DMS114 treated with DMSO at 0.1 percent for 48 hours (cell line): Measurements from ENCODE around the gene PCDHGA8.
"Not testable (repeated sequence)": the region's sequence is repeated elsewhere in the genome, so short reads cannot be mapped to it uniquely, and the experiment has no call there.

Source experiments
- DNase-seq: peaks from one replicate; lab custom pipeline; 2025; ENCODE audit not compliant: unreplicated experiment; lab: John Stamatoyannopoulos, UW

The PCDHGA8 gene

GRCh38 chr5:141399555-141400258 is 7.3 kb downstream of the PCDHGA8 start:
- DNase-seq: no peak

- DNase-seq: no peak
Observed at GRCh38 chr5:141402553-141403243, 10.3 kb downstream of the PCDHGA8 start, which contains the start of gene PCDHGA9. Gene PCDHGA9 (plus strand): TSS chr5:141402778. CDS start chr5:141402953, 175 bp downstream.

DNA sequence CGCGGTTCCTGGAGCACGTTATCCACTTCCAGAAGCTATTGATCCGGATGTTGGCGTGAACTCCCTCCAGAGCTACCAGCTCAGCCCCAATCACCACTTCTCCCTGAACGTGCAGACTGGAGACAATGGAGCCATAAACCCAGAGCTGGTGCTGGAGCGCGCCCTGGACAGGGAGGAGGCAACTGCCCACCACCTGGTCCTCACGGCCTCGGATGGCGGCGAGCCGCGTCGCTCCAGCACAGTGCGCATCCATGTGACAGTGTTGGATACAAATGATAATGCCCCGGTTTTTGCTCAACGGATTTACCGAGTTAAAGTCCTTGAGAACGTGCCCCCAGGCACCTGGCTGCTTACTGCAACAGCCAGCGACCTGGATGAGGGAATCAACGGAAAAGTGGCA is 11.0 kb downstream of the PCDHGA8 start:
- DNase-seq: no peak

DNA sequence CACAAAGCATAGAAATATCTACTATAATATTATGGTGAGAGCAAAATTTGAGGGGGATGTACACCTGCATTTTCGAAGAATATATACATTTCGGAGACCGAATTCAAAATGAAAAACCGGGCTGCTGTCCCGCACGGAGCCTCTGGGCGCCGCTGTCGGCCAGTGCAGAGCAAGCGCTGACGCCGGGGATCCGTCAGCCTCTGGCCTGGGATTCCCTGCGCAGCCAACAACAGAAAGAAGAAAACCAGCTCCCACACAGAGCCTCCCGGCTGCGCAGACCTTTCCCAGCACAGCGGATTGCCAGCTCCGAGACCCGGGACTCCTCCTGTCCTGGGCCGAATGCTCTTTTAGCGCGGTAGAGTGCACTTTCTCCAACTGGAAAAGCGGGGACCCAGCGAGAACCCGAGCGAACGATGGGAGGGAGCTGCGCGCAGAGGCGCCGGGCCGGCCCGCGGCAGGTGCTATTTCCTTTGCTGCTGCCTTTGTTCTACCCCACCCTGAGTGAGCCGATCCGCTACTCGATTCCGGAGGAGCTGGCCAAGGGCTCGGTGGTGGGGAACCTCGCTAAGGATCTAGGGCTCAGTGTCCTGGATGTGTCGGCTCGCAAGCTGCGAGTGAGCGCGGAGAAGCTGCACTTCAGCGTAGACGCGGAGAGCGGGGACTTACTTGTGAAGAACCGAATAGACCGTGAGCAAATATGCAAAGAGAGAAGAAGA is 15.5 kb downstream of the PCDHGA8 start, which contains the start of gene PCDHGB6:
PCDHGB6 (plus strand) TSS at position 232 of the 716 bp plus-strand sequence; CDS start at position 414, 182 bp downstream.
- not testable (repeated sequence) for DNase-seq

GRCh38 chr5:141409598-141410306 is 17.3 kb downstream of the PCDHGA8 start:
- no peak for DNase-seq

DNA sequence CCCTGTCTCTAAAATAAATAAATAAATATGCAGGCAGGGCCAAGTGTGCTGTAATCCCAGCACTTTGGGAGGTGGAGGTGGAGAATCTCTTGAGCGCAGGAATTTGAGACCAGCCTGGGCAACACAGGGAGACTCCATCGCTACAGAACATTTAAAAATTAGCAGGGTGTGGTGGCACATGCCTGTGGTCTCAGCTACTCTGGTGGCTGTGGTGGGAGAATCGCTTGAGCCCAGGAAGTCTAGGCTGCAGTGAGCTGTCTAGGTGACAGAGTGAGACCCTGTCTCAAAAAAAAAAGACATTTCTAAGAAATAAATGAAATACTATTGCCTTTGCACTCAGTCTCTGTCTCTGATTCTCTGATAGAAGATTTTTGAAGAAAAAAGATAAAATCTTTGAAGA is 19.1 kb downstream of the PCDHGA8 start:
- DNase-seq: no peak

GRCh38 chr5:141412854-141413539 is 20.6 kb downstream of the PCDHGA8 start, which contains the start of gene PCDHGA10:
Gene PCDHGA10 (plus strand): TSS chr5:141412987. CDS start chr5:141413176, 189 bp downstream.
- DNase-seq: no peak

- DNase-seq: no peak
Observed at GRCh38 chr5:141413540-141414069, 21.2 kb downstream of the PCDHGA8 start.

DNA sequence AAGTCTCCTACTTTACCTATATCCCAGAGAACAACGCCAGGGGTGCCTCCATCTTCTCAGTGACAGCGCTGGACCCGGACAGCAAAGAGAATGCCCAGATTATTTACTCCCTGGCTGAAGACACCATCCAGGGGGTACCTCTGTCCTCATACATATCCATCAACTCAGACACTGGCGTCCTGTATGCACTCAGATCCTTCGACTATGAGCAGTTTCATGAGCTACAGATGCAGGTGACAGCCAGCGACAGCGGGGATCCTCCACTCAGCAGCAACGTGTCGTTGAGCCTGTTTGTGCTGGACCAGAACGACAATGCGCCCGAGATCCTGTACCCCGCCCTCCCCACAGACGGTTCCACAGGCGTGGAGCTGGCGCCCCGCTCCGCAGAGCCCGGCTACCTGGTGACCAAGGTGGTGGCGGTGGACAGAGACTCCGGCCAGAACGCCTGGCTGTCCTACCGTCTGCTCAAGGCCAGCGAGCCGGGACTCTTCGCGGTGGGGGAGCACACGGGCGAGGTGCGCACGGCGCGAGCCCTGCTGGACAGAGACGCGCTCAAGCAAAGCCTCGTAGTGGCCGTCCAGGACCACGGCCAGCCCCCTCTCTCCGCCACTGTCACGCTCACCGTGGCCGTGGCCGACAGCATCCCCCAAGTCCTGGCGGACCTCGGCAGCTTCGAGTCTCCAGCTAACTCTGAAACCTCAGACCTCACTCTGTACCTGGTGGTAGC is 22.3 kb downstream of the PCDHGA8 start:
- DNase-seq: not testable (repeated sequence)

- not testable (repeated sequence) for DNase-seq
Observed at GRCh38 chr5:141415275-141415618, 22.8 kb downstream of the PCDHGA8 start.

DNA sequence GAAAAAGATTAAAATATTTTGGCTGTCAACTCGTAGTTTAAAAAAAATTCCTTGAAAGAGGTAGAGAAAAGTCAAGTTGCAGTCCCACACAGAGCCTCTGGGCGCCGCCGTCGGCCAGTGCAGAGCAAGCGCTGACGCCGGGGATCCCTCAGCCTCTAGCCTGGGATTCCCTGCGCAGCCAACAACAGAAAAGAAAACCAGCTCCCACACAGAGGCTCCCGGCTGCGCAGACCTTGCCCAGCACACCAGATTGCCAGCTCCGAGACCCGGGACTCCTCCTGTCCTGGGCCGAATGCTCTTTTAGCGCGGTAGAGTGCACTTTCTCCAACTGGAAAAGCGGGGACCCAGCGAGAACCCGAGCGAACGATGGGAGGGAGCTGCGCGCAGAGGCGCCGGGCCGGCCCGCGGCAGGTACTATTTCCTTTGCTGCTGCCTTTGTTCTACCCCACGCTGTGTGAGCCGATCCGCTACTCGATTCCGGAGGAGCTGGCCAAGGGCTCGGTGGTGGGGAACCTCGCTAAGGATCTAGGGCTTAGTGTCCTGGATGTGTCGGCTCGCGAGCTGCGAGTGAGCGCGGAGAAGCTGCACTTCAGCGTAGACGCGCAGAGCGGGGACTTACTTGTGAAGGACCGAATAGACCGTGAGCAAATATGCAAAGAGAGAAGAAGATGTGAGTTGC is 25.2 kb downstream of the PCDHGA8 start, which contains the start of gene PCDHGB7:
PCDHGB7 (plus strand) TSS at position 184 of the 679 bp plus-strand sequence; CDS start at position 367, 183 bp downstream.
- not testable (repeated sequence) for DNase-seq

DNA sequence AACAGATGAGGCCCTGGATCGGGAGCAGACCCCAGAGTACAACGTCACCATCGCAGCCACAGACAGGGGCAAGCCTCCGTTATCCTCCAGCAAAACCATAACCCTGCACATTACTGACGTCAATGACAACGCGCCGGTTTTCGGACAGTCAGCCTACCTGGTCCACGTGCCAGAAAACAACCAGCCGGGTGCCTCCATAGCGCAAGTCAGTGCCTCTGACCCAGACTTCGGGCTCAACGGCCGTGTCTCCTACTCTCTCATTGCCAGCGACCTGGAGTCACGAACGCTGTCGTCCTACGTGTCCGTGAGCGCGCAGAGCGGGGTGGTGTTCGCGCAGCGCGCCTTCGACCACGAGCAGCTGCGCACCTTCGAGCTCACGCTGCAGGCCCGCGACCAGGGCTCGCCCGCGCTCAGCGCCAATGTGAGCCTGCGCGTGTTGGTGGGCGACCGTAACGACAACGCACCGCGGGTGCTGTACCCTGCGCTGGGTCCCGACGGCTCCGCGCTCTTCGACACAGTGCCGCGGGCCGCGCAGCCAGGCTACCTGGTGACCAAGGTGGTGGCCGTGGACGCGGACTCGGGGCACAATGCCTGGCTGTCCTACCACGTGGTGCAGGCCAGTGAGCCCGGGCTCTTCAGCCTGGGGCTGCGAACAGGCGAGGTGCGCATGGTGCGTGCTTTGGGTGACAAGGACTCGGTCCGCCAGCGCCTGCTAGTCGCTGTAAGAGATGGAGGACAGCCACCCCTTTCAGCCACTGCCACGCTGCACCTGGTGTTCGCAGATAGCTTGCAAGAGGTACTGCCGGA is 26.8 kb downstream of the PCDHGA8 start:
- no peak for DNase-seq

DNA sequence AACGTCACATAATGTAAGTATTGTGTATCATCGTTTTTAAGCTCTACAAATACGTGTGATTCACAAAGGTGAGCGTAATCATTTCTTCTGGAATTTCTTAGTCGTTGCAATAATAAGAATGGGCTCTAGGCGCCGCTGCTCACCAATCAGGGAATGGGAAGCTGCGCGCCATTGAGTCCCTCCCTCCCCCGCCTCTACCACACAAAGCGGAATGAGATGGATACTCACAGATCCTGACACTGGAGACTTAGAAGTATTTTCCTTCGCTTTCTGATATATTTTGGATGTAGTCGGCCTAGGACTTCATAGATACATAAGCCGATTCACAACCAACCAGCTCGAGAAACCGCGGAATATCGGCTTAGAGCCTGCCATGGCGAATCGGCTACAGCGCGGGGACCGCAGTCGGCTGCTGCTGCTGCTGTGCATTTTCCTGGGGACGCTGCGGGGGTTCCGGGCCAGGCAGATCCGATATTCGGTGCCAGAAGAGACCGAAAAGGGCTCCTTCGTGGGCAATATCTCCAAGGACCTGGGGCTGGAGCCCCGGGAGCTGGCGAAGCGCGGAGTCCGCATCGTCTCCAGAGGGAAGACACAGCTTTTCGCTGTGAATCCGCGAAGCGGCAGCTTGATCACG is 28.5 kb downstream of the PCDHGA8 start, which contains the start of gene PCDHGA11:
PCDHGA11 (plus strand) TSS at position 197 of the 634 bp plus-strand sequence; CDS start at position 374, 177 bp downstream.
- no peak for DNase-seq

- DNase-seq: no peak
Observed at GRCh38 chr5:141421489-141421855, 29.0 kb downstream of the PCDHGA8 start.

DNA sequence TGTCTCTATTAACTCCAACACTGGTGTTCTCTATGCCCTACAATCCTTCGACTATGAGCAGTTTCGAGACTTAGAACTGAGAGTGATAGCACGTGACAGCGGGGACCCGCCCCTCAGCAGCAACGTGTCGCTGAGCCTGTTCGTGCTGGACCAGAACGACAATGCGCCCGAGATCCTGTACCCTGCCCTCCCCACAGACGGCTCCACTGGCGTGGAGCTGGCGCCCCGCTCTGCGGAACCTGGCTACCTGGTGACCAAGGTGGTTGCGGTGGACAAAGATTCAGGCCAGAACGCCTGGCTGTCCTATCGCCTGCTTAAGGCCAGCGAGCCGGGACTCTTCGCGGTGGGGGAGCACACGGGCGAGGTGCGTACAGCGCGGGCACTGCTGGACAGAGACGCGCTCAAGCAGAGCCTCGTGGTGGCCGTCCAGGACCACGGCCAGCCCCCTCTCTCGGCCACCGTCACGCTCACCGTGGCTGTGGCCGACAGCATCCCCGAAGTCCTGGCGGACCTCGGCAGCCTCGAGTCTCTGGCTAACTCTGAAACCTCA is 30.4 kb downstream of the PCDHGA8 start:
- DNase-seq: no peak

DNA sequence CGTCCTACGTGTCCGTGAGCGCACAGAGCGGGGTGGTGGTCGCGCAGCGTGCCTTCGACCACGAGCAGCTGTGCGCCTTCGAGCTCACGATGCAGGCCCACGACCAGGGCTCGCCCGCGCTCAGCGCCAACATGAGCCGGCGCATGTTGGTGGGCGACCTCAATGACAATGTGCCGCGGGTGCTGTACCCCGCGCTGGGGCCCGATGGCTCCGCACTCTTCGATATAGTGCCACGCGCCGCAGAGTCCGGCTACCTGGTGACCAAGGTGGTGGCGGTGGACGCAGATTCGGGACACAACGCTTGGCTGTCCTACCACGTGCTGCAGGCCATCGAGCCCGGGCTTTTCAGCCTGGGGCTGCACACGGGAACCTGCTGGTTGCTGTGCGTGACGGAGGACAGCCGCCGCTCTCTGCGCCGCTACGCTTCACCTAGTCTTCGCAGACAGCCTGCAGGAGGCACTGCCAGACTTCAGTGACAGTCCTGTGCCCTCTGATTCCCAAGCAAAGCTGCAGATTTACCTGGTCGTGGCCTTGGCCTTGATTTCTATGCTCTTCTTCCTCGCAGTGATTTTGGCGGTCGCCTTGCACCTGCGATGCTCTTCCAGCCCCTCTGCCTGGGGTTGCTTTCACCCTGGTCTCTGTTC is 35.5 kb downstream of the PCDHGA8 start:
- no peak for DNase-seq
